ENCODE data around the gene SPIN2A. TPM values are rescaled to one million over a fixed set of nuclear protein-coding genes. Genes with fewer than 3 reads are reported as not detected.
"Not testable (repeated sequence)": the region's sequence is repeated elsewhere in the genome, so short reads cannot be mapped to it uniquely, and the experiment has no call there.

The SPIN2A gene
- total RNA-seq, 1 experiment from 2014 or later = 0.91 TPM

DNA sequence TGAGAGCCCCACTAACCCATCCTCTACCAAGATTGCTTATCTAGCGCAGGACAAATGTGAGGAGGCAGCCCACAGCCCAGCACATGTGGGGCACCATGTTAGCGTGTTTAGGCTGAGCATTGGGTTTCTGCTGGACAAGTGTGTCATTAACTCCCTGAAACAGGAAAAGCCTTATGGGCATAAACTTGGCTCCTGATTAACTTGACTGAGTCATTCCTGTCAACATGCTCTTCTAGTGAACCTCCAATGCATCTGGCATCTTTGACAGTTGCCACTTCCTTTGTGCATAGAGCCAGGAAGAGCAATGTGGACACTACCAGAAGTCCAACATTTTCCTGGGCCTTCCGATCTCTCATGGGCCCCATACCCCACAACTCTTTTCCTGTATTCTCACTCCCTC, 2.5 kb downstream of the SPIN2A start:
- intact Hi-C loops (cut with micrococcal nuclease; ENCODE audit: unreplicated experiment) = no loop called here

DNA sequence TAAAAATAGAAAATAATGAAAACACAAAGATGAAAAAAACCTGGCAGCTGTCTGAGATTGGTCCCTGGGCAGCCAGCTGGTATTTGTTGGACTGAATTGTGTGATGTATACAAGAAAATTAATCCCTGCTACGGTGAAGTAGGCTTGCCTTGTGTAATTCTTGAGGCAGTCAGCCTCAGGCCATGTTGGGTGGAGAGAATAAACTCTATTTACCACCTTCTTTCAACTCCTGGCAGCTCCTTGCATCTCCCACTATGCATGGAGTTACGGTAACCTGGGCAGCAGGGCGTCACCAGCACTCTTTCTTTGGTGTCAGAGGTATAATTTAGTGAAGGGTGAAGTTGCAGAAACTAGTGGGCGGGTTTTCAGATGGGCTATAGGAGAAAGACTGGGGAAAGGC, 3.5 kb downstream of the SPIN2A start:
- Mint-ChIP-seq H3K4me3 (ENCODE audit: unreplicated experiment) (no peak overlapping the region), H3K9me3 (ENCODE audit: unreplicated experiment) (no peaks in the 10 kb centered on the region), H3K27me3 (ENCODE audit: insufficient read depth, unreplicated experiment) (no peaks in the 10 kb centered on the region), H3K4me1 (ENCODE audit: low read depth, unreplicated experiment) (peaks cover 10% of the 10 kb centered on the region), H3K27ac (ENCODE audit: unreplicated experiment) (no peak overlapping the region), H3K36me3 (ENCODE audit: insufficient read depth, unreplicated experiment) (peaks cover 4% of the 10 kb centered on the region)
- BruUV-seq (replicated peaks) = no TSS peak
- no peak for DNase-seq
- TF ChIP-seq, protein P1, sequence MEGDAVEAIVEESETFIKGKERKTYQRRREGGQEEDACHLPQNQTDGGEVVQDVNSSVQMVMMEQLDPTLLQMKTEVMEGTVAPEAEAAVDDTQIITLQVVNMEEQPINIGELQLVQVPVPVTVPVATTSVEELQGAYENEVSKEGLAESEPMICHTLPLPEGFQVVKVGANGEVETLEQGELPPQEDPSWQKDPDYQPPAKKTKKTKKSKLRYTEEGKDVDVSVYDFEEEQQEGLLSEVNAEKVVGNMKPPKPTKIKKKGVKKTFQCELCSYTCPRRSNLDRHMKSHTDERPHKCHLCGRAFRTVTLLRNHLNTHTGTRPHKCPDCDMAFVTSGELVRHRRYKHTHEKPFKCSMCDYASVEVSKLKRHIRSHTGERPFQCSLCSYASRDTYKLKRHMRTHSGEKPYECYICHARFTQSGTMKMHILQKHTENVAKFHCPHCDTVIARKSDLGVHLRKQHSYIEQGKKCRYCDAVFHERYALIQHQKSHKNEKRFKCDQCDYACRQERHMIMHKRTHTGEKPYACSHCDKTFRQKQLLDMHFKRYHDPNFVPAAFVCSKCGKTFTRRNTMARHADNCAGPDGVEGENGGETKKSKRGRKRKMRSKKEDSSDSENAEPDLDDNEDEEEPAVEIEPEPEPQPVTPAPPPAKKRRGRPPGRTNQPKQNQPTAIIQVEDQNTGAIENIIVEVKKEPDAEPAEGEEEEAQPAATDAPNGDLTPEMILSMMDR (IDR thresholded peaks at IDR 0.05; ENCODE audit: insufficient read depth in 1 of 2, low read depth in 1 of 2, low read length in 1 of 2, severe bottlenecking in 1 of 2, unreplicated experiment in 1 of 2) = no peak
- H3K36me3 ChIP-seq (ENCODE audit: control insufficient read depth, insufficient read depth, low read length) = no peaks in the 10 kb centered on the region
- H3K9me3 ChIP-seq = no peaks in the 10 kb centered on the region
- H3K27me3 ChIP-seq (replicated peaks; ENCODE audit: control insufficient read depth, insufficient read depth, low read length) = no peaks in the 10 kb centered on the region
- peaks cover 8% of the 10 kb centered on the region for H3K4me1 ChIP-seq
- ChIA-PET POLR2A (no interaction called here), CTCF (no interaction called here)
- no peak overlapping the region for H3K4me3 ChIP-seq (ENCODE audit: low read depth, low read length)
- intact Hi-C loops (cut with micrococcal nuclease; ENCODE audit: unreplicated experiment) = no loop called here

More for the DNA sequence above, 2.5 kb downstream of the SPIN2A start:
- TF ChIP-seq, protein P1 (IDR thresholded peaks at IDR 0.05; ENCODE audit: insufficient read depth in 1 of 2, low read depth in 1 of 2, low read length in 1 of 2, severe bottlenecking in 1 of 2, unreplicated experiment in 1 of 2) = no peak
- DNase-seq = no peak
- no TSS peak for BruUV-seq (replicated peaks)
- H3K27me3 ChIP-seq (replicated peaks; ENCODE audit: control insufficient read depth, insufficient read depth, low read length) = no peaks in the 10 kb centered on the region
- H3K4me1 ChIP-seq = peaks cover 3% of the 10 kb centered on the region; the same call in 1 of the 2 replicates
- Mint-ChIP-seq H3K36me3 (ENCODE audit: insufficient read depth, unreplicated experiment) (peaks cover 4% of the 10 kb centered on the region), H3K9me3 (ENCODE audit: unreplicated experiment) (no peaks in the 10 kb centered on the region), H3K27ac (ENCODE audit: unreplicated experiment) (no peak overlapping the region), H3K4me3 (ENCODE audit: unreplicated experiment) (no peak overlapping the region), H3K4me1 (ENCODE audit: low read depth, unreplicated experiment) (peaks cover 7% of the 10 kb centered on the region), H3K27me3 (ENCODE audit: insufficient read depth, unreplicated experiment) (no peaks in the 10 kb centered on the region)
- ChIA-PET POLR2A (no interaction called here), CTCF (no interaction called here)
- no peaks in the 10 kb centered on the region for H3K36me3 ChIP-seq (ENCODE audit: control insufficient read depth, insufficient read depth, low read length)
- H3K4me3 ChIP-seq (ENCODE audit: low read depth, low read length) = no peak overlapping the region
- no peaks in the 10 kb centered on the region for H3K9me3 ChIP-seq

DNA sequence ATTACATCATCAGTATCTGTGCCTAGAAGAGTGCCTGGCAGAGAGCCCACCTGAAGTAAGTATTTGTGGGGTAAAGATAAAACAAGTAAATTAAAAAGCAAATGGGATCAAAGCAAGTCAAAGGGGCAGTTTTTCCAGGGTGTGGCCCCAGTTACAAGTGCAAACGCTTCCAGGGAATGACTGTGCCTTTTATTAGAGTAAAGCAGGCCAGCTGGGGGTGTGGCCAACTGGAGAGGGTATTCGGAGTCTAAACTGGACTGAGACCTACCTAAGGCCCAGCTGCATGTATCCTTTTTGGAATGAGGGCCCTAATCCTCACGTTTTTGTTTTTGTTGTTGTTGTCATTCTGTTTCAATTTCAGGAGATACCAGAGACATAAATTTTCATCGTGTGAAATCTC, 3.9 kb downstream of the SPIN2A start:
- DNase-seq; H3K4me3 Mint-ChIP-seq (ENCODE audit: unreplicated experiment); H3K27me3 Mint-ChIP-seq (ENCODE audit: insufficient read depth, unreplicated experiment); H3K27ac Mint-ChIP-seq (ENCODE audit: unreplicated experiment); POLR2A ChIA-PET; H3K27me3 ChIP-seq (replicated peaks; ENCODE audit: control insufficient read depth, insufficient read depth, low read length); H3K36me3 ChIP-seq (ENCODE audit: control insufficient read depth, insufficient read depth, low read length); H3K36me3 Mint-ChIP-seq (ENCODE audit: insufficient read depth, unreplicated experiment); intact Hi-C loops (cut with micrococcal nuclease; ENCODE audit: unreplicated experiment); H3K4me1 ChIP-seq; H3K4me3 ChIP-seq (ENCODE audit: low read depth, low read length); H3K9me3 ChIP-seq; H3K9me3 Mint-ChIP-seq (ENCODE audit: unreplicated experiment); BruUV-seq (replicated peaks); CTCF ChIA-PET: not testable (repeated sequence)
- peaks cover 13% of the 10 kb centered on the region for H3K4me1 Mint-ChIP-seq (ENCODE audit: low read depth, unreplicated experiment)

DNA sequence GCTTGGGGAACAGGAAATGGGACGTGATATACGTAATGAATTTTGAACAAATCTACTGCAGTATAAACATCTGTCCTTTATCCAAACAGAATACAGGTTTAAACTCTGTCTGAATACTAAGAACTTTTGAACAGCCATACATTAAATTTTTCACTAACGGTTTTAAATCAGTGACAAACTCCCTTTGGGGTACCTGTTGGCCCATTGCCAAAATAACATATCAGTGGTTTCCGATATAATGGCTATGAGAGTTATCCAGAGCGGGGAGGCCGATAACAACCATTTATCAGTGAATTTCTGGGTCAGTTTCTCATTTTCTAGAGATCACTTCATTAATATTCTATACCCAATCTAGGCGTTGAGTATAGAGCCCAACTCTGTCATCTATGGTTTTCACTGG, 5.2 kb downstream of the SPIN2A start:
- Mint-ChIP-seq H3K4me1 (ENCODE audit: low read depth, unreplicated experiment) (peaks cover 13% of the 10 kb centered on the region), H3K27me3 (ENCODE audit: insufficient read depth, unreplicated experiment) (no peaks in the 10 kb centered on the region), H3K9me3 (ENCODE audit: unreplicated experiment) (no peaks in the 10 kb centered on the region), H3K4me3 (ENCODE audit: unreplicated experiment) (no peak overlapping the region), H3K27ac (ENCODE audit: unreplicated experiment) (no peak overlapping the region), H3K36me3 (ENCODE audit: insufficient read depth, unreplicated experiment) (peaks cover 4% of the 10 kb centered on the region)
- Histone ChIP-seq H3K4me3 (ENCODE audit: low read depth, low read length) (no peak overlapping the region), H3K4me1 (peaks cover 8% of the 10 kb centered on the region), H3K9me3 (no peaks in the 10 kb centered on the region), H3K36me3 (ENCODE audit: control insufficient read depth, insufficient read depth, low read length) (no peaks in the 10 kb centered on the region), H3K27me3 (replicated peaks; ENCODE audit: control insufficient read depth, insufficient read depth, low read length) (no peaks in the 10 kb centered on the region)
- ChIA-PET CTCF (no interaction called here), POLR2A (no interaction called here)
- TF ChIP-seq, protein P1 (IDR thresholded peaks at IDR 0.05; ENCODE audit: insufficient read depth in 1 of 2, low read depth in 1 of 2, low read length in 1 of 2, severe bottlenecking in 1 of 2, unreplicated experiment in 1 of 2) = no peak
- intact Hi-C loops (cut with micrococcal nuclease; ENCODE audit: unreplicated experiment) = no loop called here
- BruUV-seq (replicated peaks) = no TSS peak
- DNase-seq = no peak
